Activated CD4-positive, CD25-positive, alpha-beta regulatory T cell treated with anti-CD3 and anti-CD28 coated beads, Interleukin-2, amount 50 U/mL, for 24 hours (primary cell): Measurements from ENCODE around the gene KCNMB1.

ENCODE experiments used
- ATAC-seq, 2 donors: fragments of 150-1000 bp; cut with Tn5 transposase; one replicate each; pipeline ENCODE4 v1.10.0; 2021; ENCODE audit warnings: mild to moderate bottlenecking in 1 of 2, moderate library complexity in 1 of 2

The KCNMB1 gene

DNA sequence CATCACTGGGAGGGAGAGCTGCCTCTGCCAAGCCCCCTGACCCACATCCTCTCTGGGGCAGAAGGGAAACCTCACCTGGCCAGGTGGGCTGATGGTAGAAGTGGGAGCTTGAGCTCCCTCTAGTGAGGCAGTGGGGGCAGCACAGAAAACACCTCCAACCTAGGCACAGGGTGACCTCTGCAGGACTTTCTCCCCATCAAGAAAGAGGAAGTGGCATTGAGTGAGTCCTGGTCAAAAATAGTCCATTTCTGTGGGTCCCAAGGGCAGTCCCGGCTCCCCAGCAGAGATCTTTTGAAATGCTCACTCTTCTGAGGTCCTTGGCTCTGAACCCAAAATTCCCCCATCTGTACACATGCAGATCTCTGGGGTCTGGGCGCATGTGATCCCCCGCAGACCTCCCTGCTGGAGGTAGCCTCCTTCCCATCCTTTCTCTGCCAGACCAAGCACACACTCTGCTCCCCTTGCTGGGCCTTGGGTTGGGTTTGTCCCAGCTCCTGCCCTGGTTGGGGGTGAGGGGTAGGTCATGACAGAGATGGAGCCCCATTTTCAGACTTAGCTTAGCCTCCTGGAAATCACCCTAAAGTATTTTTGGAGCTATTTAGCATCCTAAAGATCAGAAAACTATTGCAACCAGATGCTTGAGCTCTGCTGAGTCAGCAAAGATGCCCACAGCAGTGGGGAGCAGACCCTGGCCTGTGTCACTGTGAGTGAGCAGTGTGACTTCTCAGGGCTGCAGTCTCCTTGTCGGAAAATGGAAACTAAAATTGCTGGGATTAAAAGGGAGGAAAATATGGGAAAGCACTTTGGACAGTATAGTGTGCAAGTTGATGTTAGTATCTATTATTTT, 50.0 kb downstream of the KCNMB1 start:
- peak; percentile 70 to 76 for ATAC-seq

DNA sequence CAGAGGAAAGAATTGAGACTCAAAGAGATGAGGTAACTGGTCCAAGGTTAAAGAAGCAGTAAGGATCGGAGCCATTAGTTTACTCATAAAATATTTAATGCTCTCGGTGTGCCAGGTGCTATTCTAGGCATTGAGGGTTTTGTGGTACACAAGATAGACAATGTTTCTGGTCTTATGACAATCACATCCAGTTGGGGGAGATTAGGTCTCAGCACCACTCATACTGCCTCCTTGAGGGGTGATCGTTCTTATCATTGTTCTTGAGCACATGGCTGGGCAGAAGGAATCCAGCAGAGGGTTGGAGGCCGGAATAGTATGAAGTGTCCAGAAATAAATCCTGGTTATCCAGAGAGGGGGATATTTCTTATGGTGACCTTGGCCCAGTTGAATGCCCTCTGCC, 50.9 kb downstream of the KCNMB1 start:
- ATAC-seq, result no peak

DNA sequence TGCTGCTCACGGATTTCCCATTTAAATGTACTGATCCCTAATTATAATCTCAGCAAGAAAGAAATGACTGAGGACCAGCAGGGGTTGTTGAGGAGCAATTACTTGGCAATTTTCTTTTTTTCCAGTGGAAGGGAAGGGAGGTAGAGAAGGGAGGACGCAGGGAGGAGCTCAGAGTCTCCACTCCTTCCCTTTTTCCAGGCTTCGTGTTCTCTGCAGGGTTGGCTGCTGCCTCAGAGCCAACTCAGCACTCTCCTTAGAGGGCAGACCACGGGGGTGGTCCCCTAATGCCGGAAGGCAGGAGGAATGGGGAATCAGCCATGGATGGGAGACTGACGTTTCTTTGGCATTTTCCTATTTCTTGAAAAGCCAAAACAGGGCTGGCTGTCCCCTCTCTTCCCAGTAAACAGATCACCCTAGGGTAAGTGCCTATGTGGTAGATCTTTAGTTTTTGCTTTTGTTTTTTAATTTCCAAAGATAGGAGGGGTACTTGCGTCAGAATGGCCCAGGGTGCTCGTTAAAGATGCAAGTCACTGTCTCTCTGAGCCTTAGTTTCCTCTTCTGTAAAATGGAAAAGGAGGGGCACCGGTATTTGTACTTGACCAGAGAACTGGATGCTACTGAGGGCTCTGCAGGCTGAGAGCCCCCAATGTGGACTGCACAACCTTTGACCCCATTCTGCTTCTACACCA, 52.0 kb downstream of the KCNMB1 start:
- ATAC-seq, result no peak

DNA sequence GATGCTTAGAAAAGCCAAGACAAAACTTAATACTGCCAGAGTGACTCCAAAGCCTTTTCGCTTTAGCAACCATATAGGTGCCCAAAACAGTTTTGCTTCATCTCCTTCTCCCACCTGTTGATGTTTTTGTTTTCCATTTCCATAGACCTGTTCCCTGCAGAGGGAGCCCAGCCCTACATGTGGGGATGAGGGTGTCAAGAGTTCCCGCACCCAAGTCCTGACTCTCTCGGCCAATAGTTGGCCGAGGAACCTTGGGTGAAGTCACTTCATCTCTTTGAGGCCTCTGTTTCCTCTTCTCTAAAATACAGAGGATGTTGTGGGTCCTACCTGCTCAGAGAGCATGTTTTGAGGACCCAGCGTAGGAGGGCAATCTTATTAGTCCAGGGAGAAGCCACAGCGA, 53.1 kb downstream of the KCNMB1 start:
- no peak for ATAC-seq

DNA sequence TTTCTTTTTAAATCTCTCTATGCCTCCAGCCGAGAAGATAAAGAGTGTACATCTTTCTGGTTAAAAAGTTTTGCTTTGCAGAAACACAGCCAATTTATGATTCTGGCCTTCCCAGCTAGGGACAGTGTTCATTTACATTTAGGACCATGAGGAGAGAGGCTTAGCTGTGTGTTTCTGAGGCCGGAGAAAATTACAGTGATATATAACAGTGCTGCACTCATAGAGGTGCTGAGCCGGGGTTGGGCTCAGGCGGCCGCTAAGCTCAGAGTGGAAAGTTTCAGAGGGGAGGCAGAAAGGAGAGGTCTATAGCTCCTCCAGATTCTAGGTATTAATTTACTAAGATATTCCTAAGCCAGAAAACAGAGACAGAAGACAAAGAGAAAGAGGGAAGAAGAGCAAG, 54.5 kb downstream of the KCNMB1 start:
- ATAC-seq, result no peak

DNA sequence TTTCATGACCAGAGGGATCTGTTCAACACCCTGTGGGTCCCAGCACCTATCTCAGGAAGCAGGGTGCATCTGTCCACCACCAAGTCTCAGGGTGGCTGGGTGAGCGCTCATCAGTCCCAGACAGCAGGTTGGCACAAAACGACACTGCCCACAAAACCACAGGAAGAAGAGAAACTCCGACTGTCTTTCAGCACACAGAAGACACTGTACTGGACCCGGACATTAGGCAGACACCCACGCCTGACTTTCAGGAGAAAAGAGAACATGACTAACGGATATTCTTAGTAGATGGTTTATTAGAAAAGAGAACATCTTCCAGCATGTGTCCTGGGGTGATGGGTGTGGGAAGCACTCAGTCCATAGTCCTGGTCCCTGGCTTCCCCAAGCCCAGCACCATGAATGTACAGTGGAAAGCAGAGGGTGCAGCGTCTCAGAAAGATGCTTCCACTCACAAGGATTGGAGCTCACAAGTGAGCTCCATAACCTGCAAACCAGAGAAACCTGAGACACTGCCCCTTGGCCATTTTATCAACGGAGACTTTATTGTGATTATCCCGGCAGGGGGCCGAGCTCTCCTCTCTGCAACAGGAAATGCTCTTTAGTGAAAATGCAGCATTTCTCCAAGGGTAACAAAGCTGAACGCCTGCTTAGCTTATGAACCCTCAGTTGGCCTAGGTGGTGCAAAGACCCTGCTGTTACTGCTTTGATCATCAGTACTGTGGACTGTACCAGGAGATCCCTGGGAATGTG, 55.8 kb downstream of the KCNMB1 start:
- ATAC-seq, result peak; percentile 49 to 53

DNA sequence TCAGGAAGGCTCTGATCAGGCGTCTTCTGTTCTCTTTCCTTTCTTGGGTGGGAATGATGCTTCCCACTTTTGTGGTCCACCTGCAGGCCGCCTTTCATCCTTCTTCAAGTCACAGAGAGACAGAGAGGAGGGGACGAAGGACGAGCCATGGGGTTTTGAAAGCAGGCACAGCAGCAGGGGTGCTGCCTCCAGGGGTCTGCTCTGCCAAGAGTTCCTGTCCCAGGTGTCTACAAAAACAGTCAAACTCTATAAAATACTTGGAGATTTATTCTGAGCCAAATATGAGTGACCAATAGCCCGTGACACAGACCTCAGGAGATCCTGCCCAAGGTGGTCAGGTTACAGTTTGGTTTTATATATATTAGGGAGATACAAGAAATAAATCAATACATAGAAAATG, 57.1 kb downstream of the KCNMB1 start:
- ATAC-seq, result no peak

DNA sequence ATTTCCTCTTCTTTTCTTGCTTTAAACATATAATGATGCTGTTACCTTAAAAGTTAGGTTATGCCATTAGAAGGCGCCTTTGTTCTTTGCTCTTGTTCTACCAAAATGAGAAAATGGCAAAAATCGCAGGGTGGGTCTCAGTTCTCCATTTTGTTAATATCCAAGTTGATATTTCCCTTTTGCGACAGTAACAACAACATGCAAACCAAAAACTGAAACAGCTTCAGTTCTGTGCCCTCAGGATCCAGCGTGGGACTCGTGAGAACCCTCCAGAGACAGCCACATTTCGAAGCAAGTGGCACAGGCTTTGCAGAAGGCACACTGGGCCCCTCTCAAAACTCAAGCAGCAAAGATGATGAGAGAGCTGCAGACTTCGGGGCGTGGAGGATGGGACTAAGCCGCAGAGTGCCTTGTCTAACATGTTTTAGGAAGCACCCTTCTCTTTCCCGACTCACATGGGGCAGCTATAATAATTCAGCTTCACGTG, 58.6 kb downstream of the KCNMB1 start:
- no peak for ATAC-seq

DNA sequence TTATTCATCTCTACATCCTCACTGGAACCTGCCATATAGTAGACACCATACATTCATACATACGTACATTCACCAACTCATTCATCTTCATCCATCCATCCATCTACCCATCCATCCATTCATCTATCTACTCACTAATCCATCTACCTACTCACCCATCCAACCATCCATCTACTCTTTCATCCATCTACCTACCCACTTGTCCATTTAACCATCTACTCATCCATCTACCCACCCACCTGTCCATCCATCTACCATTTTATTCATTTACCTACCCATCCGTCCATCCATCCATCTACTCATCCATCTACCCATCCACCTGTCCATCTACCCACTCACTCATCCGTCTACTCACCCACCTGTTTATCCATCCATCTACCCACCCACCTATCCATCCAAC, 59.6 kb downstream of the KCNMB1 start:
- ATAC-seq, result no peak

DNA sequence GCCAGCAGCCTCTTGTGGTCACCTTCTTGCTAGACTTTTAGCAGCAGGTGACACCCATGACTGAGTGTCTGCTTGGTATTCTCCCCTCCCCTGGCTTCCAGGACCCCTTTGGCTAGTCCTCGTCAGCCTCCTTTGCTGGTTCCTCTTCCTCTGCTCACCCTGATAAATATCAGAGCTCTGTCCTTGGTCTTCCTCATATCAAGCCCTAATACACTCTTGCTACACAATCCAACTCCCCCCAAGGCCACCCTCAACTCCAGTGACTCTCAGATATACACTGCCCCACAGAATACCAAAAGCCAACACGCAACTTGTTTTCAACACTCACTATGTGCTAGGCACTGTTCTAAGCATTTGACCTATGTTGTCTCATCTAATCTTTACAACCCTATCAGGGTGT, 61.3 kb downstream of the KCNMB1 start:
- no peak for ATAC-seq

DNA sequence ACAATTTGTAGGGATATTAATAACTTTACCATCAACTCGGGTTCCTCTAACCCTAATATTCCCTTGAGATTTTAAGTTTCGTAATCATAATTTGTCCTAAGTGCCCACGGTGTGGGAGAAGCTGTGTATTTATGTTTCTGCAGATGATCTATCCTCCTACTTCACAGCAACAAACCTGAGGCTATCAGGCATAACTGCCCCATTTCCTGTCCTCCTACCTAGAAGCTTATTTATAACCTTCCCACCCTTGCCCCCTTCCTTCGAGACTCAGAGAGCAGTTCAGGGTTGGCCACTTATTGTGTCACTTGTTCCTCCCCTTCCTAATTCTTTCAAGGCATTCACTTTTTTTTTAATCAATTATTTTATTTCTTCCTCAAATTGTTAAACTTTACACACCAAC, 62.0 kb downstream of the KCNMB1 start:
- ATAC-seq, result no peak
